BE2C (cell line): Measurements from ENCODE around the gene FAM107B.

ENCODE experiments used
- DNase-seq: peaks from one replicate; pipeline ENCODE4 v3.0.0-alpha.2; 2020
- H3K27me3 ChIP-seq: fragments of 250-450 bp; sonication (Bioruptor Pico); 2 replicates; pipeline ENCODE4 v1.5.1; 2020; ENCODE audit warnings: mild to moderate bottlenecking
- H3K36me3 ChIP-seq: fragments of 250-450 bp; sonication (Bioruptor Pico); 2 replicates; pipeline ENCODE4 v1.5.1; 2020; ENCODE audit warnings: mild to moderate bottlenecking
- H3K4me1 ChIP-seq: fragments of 250-450 bp; sonication (Bioruptor Pico); 2 replicates; pipeline ENCODE4 v1.5.1; 2020
- H3K4me3 ChIP-seq: 2 replicates; pipeline ENCODE4 v1.5.1; 2011; ENCODE audit warnings: low read depth, low read length
- H3K9me3 ChIP-seq: fragments of 250-450 bp; sonication (Bioruptor Pico); 2 replicates; pipeline ENCODE4 v1.5.1; 2020
- CTCF ChIP-seq: IDR thresholded peaks from 2 replicates; pipeline ENCODE4 v1.5.1; 2012; ENCODE audit warnings: mild to moderate bottlenecking, low read depth, low read length

FAM107B gene

GRCh38 chr10:14803827-14804226 lies 29.1 kb upstream of the FAM107B start:
- H3K9me3 ChIP-seq = no peaks in the 10 kb centered on the region; the same call in 1 of the 2 replicates
- H3K4me3 ChIP-seq = no peak overlapping the region
- H3K4me1 ChIP-seq = no peaks in the 10 kb centered on the region
- DNase-seq = no peak
- TF ChIP-seq CTCF = no peak
- H3K36me3 ChIP-seq = no peaks in the 10 kb centered on the region
- no peaks in the 10 kb centered on the region for H3K27me3 ChIP-seq

GRCh38 chr10:14801723-14802122 lies 27.0 kb upstream of the FAM107B start:
- peak; percentile 34; the same call in 1 of the 2 replicates for TF ChIP-seq CTCF
- H3K4me3 ChIP-seq = no peak overlapping the region

GRCh38 chr10:14800397-14800796 lies 25.7 kb upstream of the FAM107B start:
- Histone ChIP-seq H3K9me3 (no peaks in the 10 kb centered on the region), H3K36me3 (no peaks in the 10 kb centered on the region), H3K27me3 (no peaks in the 10 kb centered on the region), H3K4me1 (no peaks in the 10 kb centered on the region), H3K4me3 (no peak overlapping the region)
- no peak for TF ChIP-seq CTCF
- DNase-seq = no peak

More at GRCh38 chr10:14801723-14802122, 27.0 kb upstream of the FAM107B start:
- Histone ChIP-seq H3K4me1 (no peaks in the 10 kb centered on the region), H3K36me3 (no peaks in the 10 kb centered on the region), H3K9me3 (no peaks in the 10 kb centered on the region; the same call in 1 of the 2 replicates), H3K27me3 (no peaks in the 10 kb centered on the region)
- DNase-seq = peak; percentile 21

- Histone ChIP-seq H3K9me3 (no peaks in the 10 kb centered on the region), H3K4me3 (no peak overlapping the region), H3K4me1 (no peaks in the 10 kb centered on the region), H3K36me3 (no peaks in the 10 kb centered on the region), H3K27me3 (no peaks in the 10 kb centered on the region)
- no peak for TF ChIP-seq CTCF
- no peak for DNase-seq
These were observed 23.9 kb upstream of the FAM107B start for GRCh38 chr10:14798636-14799035.

DNA sequence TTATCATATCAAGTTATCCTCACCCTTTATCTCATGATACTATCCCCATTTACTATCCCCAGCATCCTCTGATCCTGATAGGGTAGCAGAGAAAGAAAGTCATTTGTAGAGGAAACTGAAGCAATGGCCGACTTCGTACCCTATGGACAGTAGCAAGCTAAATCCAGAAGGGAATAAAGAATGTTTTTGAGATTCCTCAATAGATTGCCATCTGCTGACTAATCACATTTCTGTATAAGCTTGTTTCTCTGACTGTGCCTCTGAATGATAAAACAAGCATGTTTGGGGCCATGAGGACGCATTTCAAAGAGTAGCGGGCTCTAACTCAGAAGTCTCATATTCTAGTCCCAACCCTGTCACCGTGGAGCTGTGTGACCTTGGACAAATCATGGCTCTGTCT lies 13.2 kb upstream of the FAM107B start:
- no peaks in the 10 kb centered on the region for H3K27me3 ChIP-seq
- no peak for DNase-seq
- H3K9me3 ChIP-seq = no peaks in the 10 kb centered on the region
- H3K36me3 ChIP-seq = no peaks in the 10 kb centered on the region
- no peak for TF ChIP-seq CTCF
- no peak overlapping the region for H3K4me3 ChIP-seq
- no peaks in the 10 kb centered on the region for H3K4me1 ChIP-seq

DNA sequence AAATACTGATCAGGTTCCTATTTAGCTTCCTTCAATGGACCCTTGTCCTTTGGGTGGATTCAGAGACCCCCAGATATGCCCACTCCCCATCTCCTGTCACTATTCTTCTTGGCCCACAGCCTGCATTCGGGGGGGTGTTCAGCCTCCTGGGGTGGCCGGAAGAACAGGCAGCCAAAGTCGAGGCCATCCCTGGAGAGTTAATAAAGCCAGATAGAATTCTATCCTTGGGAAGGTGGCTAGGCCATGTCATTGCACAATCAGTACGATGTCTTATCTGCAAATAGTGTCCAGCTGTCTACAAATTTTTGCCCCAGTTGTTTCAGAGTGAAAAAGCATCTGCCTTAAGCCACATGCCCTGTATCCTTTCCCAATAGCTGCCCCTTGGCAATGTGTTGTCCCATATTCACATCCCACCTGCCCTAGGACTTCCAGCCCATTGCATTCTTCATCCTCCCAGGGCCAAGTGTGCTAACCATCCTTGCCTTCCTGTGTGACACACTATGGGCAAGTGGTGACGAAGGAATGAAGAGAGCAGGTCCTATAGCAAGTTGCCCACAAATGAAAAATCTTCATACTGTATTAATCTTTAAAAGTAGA lies 9.9 kb upstream of the FAM107B start:
- no peak for TF ChIP-seq CTCF

More for the DNA sequence above, 9.9 kb upstream of the FAM107B start:
- DNase-seq = no peak
- H3K27me3 ChIP-seq = no peaks in the 10 kb centered on the region
- no peaks in the 10 kb centered on the region for H3K9me3 ChIP-seq
- H3K4me3 ChIP-seq = no peak overlapping the region
- no peaks in the 10 kb centered on the region for H3K4me1 ChIP-seq
- no peaks in the 10 kb centered on the region for H3K36me3 ChIP-seq
